Stimulated activated CD4-positive, alpha-beta T cell treated with anti-CD3 and anti-CD28 coated beads, Interleukin-2, amount 100 ng/mL, for 4 hours (primary cell): ENCODE measurements around the gene PLA2G4C.

Experiments used
- DNase-seq: peaks from one replicate; pipeline ENCODE4 v3.0.0-alpha.2; 2020; ENCODE audit warnings: low read depth

Gene PLA2G4C

GRCh38 chr19:48053076-48053475 lies 57.5 kb downstream of the PLA2G4C start:
- DNase-seq = no peak

GRCh38 chr19:48051335-48052033 lies 59.1 kb downstream of the PLA2G4C start:
- no peak for DNase-seq

GRCh38 chr19:48044561-48044960 lies 66.1 kb downstream of the PLA2G4C start:
- no peak for DNase-seq

- no peak for DNase-seq
Observed at GRCh38 chr19:48043675-48044258, 66.8 kb downstream of the PLA2G4C start, which contains the start of gene CABP5. TSS of gene CABP5 (minus strand) at chr19:48044079. CDS start at chr19:48043922, 157 bp downstream.

- no peak for DNase-seq
Observed at GRCh38 chr19:48041877-48042580, 68.6 kb downstream of the PLA2G4C start.

- no peak for DNase-seq
Observed at GRCh38 chr19:48036765-48037164, 73.9 kb downstream of the PLA2G4C start.

- no peak for DNase-seq
Observed at GRCh38 chr19:48033604-48034003, 77.0 kb downstream of the PLA2G4C start.

GRCh38 chr19:48030073-48030472 lies 80.5 kb downstream of the PLA2G4C start:
- DNase-seq = no peak

- no peak for DNase-seq
Observed at GRCh38 chr19:48029431-48029830, 81.2 kb downstream of the PLA2G4C start.

GRCh38 chr19:48025480-48025879 lies 85.1 kb downstream of the PLA2G4C start:
- DNase-seq = no peak

GRCh38 chr19:48023518-48023917 lies 87.1 kb downstream of the PLA2G4C start:
- no peak for DNase-seq

GRCh38 chr19:48023011-48023410 lies 87.6 kb downstream of the PLA2G4C start:
- DNase-seq = no peak

GRCh38 chr19:48020686-48021085 lies 89.9 kb downstream of the PLA2G4C start:
- no peak for DNase-seq

- DNase-seq = no peak
Observed at GRCh38 chr19:48010932-48011758, 99.5 kb downstream of the PLA2G4C start.

GRCh38 chr19:48006762-48007161 lies 103.9 kb downstream of the PLA2G4C start:
- DNase-seq = no peak

GRCh38 chr19:48004236-48004635 lies 106.4 kb downstream of the PLA2G4C start:
- DNase-seq = no peak

GRCh38 chr19:48000846-48001245 lies 109.8 kb downstream of the PLA2G4C start:
- no peak for DNase-seq

- no peak for DNase-seq
Observed at GRCh38 chr19:47998800-47999199, 111.8 kb downstream of the PLA2G4C start.
